MM.1S (cell line): ENCODE data around the gene TUBGCP6.

ENCODE experiments used
- CTCF ChIP-seq: fragments of 300-600 bp; sonication (generic); IDR thresholded peaks from 2 replicates; pipeline ENCODE4 v1.5.1; 2016; ENCODE audit warnings: antibody characterized with exemption, low read length, mixed read lengths
- EZH2 ChIP-seq: fragments of 300-600 bp; sonication (generic); optimal IDR thresholded peaks from 2 replicates; pipeline ENCODE3; 2017; ENCODE audit warnings: low read depth, mild to moderate bottlenecking, antibody characterized with exemption, low read length, mixed read lengths

DNA sequence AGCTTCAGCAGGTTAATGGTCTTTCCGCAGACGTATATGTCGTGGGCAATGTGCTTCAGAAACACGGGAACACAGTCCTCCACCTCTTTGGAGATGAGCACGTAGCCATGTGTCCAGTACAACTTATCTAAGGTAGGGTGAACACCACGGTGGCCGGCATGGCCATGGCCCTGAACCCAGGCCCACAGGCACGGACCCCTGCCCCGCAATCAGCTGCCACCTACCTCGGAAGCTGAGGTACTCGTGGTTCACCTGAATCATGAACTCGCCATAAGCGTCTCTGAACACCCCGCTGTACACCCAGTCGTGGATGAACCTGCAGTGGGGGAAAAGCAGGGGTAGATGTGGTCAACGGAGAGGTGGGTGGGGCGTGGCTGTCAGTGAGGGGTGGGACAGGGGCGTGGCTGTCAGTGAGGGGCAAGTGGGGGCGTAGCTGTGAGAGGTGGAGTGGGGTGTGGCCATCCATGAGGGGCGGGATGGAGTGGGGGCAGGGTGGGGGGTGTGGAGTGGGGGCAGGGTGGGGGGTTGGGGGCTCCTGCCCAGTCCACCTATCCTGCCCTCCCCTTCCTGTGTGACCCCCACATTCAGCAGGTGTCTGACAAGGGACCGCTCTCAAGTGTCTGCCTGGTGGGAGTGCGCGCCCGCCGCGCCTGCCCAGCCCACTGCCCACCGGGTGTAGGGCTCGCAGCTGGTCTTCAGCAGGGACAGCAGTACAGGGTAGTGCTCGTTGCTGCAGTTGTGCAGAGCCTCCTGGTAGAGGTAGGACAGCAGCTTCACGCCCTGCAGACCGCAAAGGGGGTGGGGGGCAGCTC is 18.6 kb downstream of the TUBGCP6 start:
- TF ChIP-seq CTCF: no peak
- no peak for TF ChIP-seq EZH2
